ENCODE results near the gene ASB15. TPM values are rescaled to one million over a fixed set of nuclear protein-coding genes. Genes with fewer than 3 reads are reported as not detected.

Gene ASB15
- total and polyA plus RNA-seq, 2 of the 13 experiments (the other 11 are each of a cell fraction or from before 2014, with no cell fraction given) = not detected

GRCh38 chr7:123599766-123600165 lies 1.9 kb upstream of the ASB15 start:
- no peaks in the 10 kb centered on the region for H3K27me3 ChIP-seq (ENCODE audit: control insufficient read depth in 1 of 2, insufficient read depth in 2 of 2, low read length in 2 of 2)
- no peaks in the 10 kb centered on the region for H3K79me2 ChIP-seq (ENCODE audit: insufficient read depth, low read length)
- H3K36me3 ChIP-seq (replicated peaks in 1 of 2; ENCODE audit: control insufficient read depth in 1 of 2, insufficient read depth in 2 of 2, low read length in 2 of 2) = no peaks in the 10 kb centered on the region
- H2AFZ ChIP-seq (ENCODE audit: low read length) = no peak overlapping the region
- intact Hi-C loops (cut with micrococcal nuclease; ENCODE audit: unreplicated experiment) = no loop called here
- TF ChIP-seq MIXL1 (CRISPR knock-in tag; IDR thresholded peaks at IDR 0.05) (no peak), ZHX2 (IDR thresholded peaks at IDR 0.05; ENCODE audit: low read depth) (no peak), ZHX2 (CRISPR knock-in tag; IDR thresholded peaks at IDR 0.05; ENCODE audit: borderline replicate concordance) (no peak), IRF9 (CRISPR knock-in tag; IDR thresholded peaks at IDR 0.05; ENCODE audit: borderline replicate concordance) (no peak), RAD51 (IDR thresholded peaks at IDR 0.05; ENCODE audit: borderline replicate concordance) (no peak), RXRA (CRISPR knock-in tag; IDR thresholded peaks at IDR 0.05) (no peak), ZMYM2 (CRISPR knock-in tag; IDR thresholded peaks at IDR 0.05) (no peak), MAZ (IDR thresholded peaks at IDR 0.05; ENCODE audit: borderline replicate concordance, low read depth, low read length) (no peak), MAZ (CRISPR knock-in tag; IDR thresholded peaks at IDR 0.05; ENCODE audit: low read depth) (no peak), IKZF4 (CRISPR knock-in tag; IDR thresholded peaks at IDR 0.05; ENCODE audit: borderline replicate concordance, low read depth, not compliant biosample characterization) (no peak), SUZ12 (IDR thresholded peaks at IDR 0.05; ENCODE audit: low read depth, low read length) (no peak), LCORL (IDR thresholded peaks at IDR 0.05) (no peak), LCORL (CRISPR knock-in tag; IDR thresholded peaks at IDR 0.05) (no peak), ZNF292 (CRISPR knock-in tag; IDR thresholded peaks at IDR 0.05; ENCODE audit: borderline replicate concordance, low read depth) (no peak), ZNF75D (CRISPR knock-in tag; IDR thresholded peaks at IDR 0.05; ENCODE audit: borderline replicate concordance) (no peak), ZNF567 (CRISPR knock-in tag; IDR thresholded peaks at IDR 0.05; ENCODE audit: borderline replicate concordance) (no peak), ELF4 (CRISPR knock-in tag; IDR thresholded peaks at IDR 0.05; ENCODE audit: borderline replicate concordance) (no peak), POGK (CRISPR knock-in tag; conservative IDR thresholded peaks at IDR 0.05) (no peak), HDAC6 (IDR thresholded peaks at IDR 0.05; ENCODE audit: low read depth, low read length) (no peak)
- POLR2A ChIA-PET = no interaction called here
- 25% methylated on average over 2 of the region's 2 CpGs for WGBS (ENCODE audit: low lambda C conversion rate)
- H3K4me3 ChIP-seq (replicated peaks in 1 of 3; ENCODE audit: insufficient read depth in 1 of 3, low read depth in 2 of 3, low read length in 3 of 3) = no peak overlapping the region
- in situ Hi-C loops (cut with HindIII; ENCODE audit: extremely low pct_ligation_motif_present, low pct_unique_long_range_greater_than_20kb) = no loop called here
- no peaks in the 10 kb centered on the region for H4K20me1 ChIP-seq (ENCODE audit: insufficient read depth, low read length)
- CTCF ChIA-PET (ENCODE audit: low intra/inter-chr PET ratio, low total read pairs) = no interaction called here
- no peak for FAIRE-seq
- no peak overlapping the region for H3K27ac ChIP-seq (ENCODE audit: extremely low read length, insufficient read depth, low read length)
- DNase-seq (ENCODE audit: low spot score) = no peak
- H3K9me3 ChIP-seq (ENCODE audit: low read length) = no peaks in the 10 kb centered on the region
- no TSS peak for BruUV-seq (replicated peaks)
- H3K9ac ChIP-seq (ENCODE audit: insufficient read depth, low read depth, low read length) = no peak overlapping the region
- ATAC-seq = no peak
- H3K4me1 ChIP-seq (ENCODE audit: insufficient read depth, low read length) = no peaks in the 10 kb centered on the region
- no peak overlapping the region for H3K4me2 ChIP-seq (ENCODE audit: low read depth, low read length)
